GM19467 (cell line): ENCODE results near the gene RNU4-1.

Experiments
- ATAC-seq: cut with Tn5 transposase; IDR thresholded peaks from one replicate; pipeline ENCODE4 v1.9.1; 2021; ENCODE audit warnings: mild to moderate bottlenecking, moderate library complexity; ENCODE audit not compliant: unreplicated experiment

The RNU4-1 gene

DNA sequence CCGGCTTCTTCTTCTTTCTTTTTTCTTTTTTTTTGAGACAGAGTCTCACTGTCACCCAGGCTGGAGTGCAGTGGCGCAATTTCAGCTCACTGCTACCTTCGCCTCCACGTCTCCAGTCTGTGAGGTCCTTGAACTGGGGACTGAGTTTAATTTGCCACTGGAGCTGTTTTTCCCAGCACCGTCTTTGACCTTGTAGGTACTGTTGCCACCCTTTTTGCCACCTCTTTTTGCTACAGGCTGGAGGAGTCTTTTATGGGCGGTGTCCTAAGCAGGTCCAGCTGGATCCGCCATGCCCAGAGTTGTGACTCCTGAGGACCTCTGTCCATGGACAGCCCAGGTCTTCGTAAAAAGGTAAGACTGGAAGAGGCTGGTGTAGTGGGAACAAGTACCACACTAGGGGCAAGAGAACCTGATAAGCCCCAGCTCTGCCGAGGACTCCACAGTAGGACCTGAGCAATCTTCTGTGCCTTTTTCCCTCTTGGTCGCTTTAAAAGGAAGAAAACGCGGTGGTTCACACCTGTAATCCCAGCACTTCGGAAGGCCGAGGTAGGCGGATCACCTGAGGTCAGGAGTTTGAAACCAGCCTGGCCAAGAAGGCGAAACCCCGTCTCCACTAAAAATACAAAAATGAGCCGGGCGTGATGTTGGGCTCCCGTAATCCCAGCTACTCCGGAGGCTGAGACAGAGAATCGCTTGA lies 2.3 kb downstream of the RNU4-1 start:
- ATAC-seq: no peak

- ATAC-seq: no peak
Measured at GRCh38 chr12:120287491-120287890, 5.5 kb downstream of the RNU4-1 start.

DNA sequence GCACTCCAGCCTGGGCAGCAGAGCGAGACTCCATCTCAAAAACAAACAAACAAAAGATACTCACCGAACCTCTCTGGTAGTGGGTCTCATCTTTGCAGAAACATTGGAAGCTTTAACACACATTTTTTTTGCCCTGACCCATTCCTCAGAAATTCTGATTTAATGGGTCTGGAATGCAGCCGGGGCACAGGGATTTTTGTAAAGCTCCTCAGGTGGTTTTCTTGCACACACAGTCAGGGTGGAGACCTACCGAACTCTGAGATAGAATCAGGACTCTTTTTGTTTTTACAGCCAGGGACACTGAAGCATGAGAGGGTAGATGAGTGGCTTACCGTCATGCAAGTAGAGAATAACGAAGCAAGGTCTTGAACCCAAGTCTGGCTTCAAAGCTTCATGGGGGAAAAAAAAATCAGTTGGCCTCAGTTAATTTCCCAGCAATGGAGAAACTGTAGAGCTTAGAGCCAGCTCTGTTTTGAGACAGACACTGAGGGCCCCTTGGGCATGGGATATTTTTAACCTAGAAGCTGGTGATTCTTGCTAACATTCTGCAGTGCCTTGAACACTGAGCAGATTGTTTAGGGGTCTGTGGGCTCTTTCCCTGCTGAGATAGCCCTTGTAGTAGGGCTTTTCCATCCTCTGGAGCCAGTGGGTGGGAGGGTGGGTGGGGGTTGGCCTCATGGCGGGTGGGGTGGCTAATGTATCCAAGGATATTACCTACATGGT lies 6.1 kb downstream of the RNU4-1 start:
- no peak for ATAC-seq

- ATAC-seq: no peak
Measured at GRCh38 chr12:120284381-120284780, 8.7 kb downstream of the RNU4-1 start.

DNA sequence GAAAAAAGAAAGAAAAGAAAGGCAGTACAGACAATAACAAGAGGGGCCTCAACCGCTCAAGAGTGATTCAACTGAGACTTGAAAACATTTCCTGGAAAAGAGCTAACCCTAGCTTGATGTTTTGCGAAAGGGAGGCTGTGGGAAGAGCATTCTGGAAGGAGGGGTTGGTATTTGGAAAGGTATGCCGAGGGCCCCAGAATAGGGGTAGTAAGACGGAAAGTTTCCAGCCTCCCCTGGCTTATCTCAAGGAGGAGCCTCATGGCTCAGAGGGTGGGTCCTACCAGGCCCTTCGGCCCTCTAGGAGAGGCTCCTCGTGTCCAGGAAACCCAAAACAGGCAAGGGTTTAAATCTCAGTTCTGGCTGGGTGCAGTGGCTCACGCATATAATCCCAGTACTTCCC lies 9.7 kb downstream of the RNU4-1 start:
- ATAC-seq: no peak

GRCh38 chr12:120278137-120279069 lies 14.6 kb downstream of the RNU4-1 start:
- no peak for ATAC-seq

- ATAC-seq: no peak
Measured at GRCh38 chr12:120276734-120277133, 16.3 kb downstream of the RNU4-1 start.

GRCh38 chr12:120267736-120268135 lies 25.3 kb downstream of the RNU4-1 start:
- ATAC-seq: no peak

GRCh38 chr12:120266180-120266870 lies 26.7 kb downstream of the RNU4-1 start:
- no peak for ATAC-seq

DNA sequence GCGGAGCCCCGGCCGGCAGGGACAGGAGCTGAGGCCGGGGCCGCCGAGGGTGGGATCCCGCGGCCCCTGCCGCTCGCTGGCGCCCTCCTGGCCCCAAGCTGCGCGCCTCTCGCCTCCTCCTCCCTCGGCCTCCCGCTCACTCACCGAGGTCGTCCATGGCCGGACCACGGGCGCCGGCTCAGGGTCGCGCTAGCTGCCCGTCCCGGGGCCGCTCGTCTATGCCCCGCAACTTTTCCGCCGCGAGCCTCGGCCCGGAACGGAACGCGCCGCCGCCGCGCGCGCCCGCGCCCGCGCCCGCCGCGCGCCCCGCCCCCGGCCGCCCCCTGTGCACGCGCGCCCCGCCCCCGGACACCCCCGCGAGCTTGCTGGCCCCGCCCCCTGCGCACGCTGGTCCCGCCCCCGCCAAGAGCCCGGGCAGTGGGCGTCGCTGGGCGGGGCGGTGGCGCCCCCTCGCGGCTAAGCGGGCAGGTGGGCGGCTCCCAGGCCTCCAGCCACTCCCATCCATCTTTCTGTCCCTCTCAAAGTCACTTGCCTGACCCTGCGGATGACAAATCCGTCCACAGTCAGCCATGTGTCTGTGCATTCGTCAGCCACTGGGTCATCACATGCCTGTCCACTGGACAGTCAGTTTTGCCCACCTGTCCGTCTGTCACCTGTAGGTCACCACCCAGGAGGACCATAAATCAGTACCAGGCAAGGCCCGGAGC lies 27.4 kb downstream of the RNU4-1 start, which contains the start of gene PXN:
TSS of gene PXN (minus strand) at position 258 of the 707 bp plus-strand sequence. CDS start at position 157, 101 bp downstream.
- ATAC-seq: peak; percentile 54

- peak; percentile 25 for ATAC-seq
Measured at GRCh38 chr12:120264904-120265472, 28.0 kb downstream of the RNU4-1 start.

- ATAC-seq: no peak
Measured at GRCh38 chr12:120264086-120264903, 28.7 kb downstream of the RNU4-1 start.

DNA sequence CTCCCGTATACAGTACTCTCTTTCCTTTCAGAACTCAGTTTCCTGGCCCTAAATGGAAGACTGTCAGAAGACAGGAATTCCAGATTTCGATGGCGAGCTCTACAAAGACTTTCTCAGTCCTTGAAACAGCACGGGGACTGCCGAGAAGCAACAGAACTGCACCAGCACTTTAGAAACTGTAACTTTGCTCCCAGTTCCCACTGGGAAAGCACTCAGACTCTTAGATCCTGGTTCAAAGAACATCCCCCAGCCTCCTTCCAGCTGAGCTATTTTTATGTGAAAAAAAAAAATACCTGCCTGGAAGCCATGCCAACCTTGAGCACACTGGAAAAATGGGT lies 29.3 kb downstream of the RNU4-1 start:
- ATAC-seq: no peak

DNA sequence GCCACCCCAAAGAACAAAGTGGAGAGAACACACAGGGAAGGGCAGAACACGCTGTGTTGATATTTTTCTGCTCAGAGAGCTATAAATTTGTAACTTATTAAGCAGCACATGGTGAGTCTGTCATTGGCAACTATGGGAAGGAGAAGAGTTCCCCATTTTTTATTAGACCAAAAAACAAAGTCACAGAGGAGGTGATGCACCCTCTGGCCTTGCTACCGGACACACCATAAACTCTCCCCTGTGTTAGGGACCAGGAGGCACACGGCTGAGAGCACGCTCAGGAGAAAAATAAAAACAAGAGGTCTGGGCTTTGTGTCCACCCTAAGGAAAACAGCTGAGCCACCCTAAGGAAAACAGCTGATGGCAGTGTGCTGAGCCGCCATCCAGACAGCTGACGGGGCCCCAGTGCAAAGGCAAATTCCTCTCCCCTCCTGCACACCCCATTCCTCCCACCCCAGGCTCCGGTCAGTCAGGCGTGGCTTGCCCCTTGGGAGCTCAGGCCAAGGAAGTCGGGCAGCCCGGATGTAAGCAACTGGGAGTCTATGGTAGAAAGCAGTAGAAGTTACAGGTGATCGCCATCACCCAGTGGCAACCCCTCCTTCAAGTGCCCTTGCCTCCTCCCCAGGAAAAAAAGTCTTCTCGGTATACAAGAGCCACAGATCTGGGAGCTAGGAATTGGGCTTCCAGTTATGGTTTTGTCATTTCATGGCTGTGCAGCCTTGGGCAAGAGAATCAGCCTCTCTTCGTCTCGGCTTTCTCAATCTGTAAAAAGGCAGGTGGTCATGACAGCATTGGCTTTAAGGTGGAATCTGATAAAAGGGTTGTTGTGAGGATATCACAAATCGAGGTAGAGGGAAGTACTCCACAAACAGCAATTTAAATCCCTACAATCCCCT lies 29.9 kb downstream of the RNU4-1 start:
- ATAC-seq: no peak

- ATAC-seq: no peak
Measured at GRCh38 chr12:120261951-120262851, 30.8 kb downstream of the RNU4-1 start.

GRCh38 chr12:120260607-120261006 lies 32.4 kb downstream of the RNU4-1 start:
- ATAC-seq: no peak
